Muscle of leg (tissue), 9 donors: ENCODE measurements around the gene ZNF57. TPM values are rescaled to one million over a fixed set of nuclear protein-coding genes. Genes with fewer than 3 reads are reported as not detected.

Experiments used
- polyA plus RNA-seq, 8 donors: library from polyadenylated mRNA; unstranded; fragments of 120-200 nt; gene quantifications; one replicate each; pipeline versions ENCODE4 v1.2.1 to v1.2.3, GENCODE V29; 2013; ENCODE audit warnings: inconsistent platforms in 1 of 8, low replicate concordance in 1 of 8; ENCODE audit not compliant: insufficient read length in 8 of 8, insufficient read depth in 1 of 8
- total RNA-seq: library from RNA; stranded (reverse); fragments of 120-200 nt; gene quantifications from one replicate; pipeline ENCODE4 v1.2.4, GENCODE V29; 2013

ZNF57 gene
- total and polyA plus RNA-seq, 9 donors: 2.2 to 4.1 (median 3.5) TPM

Other genes with a start within 250 kb of the ZNF57 start
- gene GNG7, start 198.2 kb upstream of the ZNF57 start, total RNA-seq: 0.58 TPM
- 1 to 10 TPM; 2.2 to 3.1 (median 2.7) TPM for gene GNG7, start 198.2 kb upstream of the ZNF57 start, polyA plus RNA-seq
- gene DIRAS1, start 179.6 kb upstream of the ZNF57 start, total RNA-seq: 0.84 TPM
- 1 to 10 TPM; 1.9 to 4.9 (median 2.7) TPM for gene DIRAS1, start 179.6 kb upstream of the ZNF57 start, polyA plus RNA-seq
- gene SLC39A3, start 160.9 kb upstream of the ZNF57 start, total RNA-seq: 12.1 TPM
- 10 to 100 TPM; 12.2 to 18.4 (median 15.8) TPM for gene SLC39A3, start 160.9 kb upstream of the ZNF57 start, polyA plus RNA-seq
- gene SGTA, start 117.7 kb upstream of the ZNF57 start, total RNA-seq: 39.9 TPM
- gene SGTA, start 117.7 kb upstream of the ZNF57 start, polyA plus RNA-seq: 10 to 100 TPM; 77.2 to 95.8 (median 84.3) TPM
- 46.3 TPM for gene THOP1, start 115.4 kb upstream of the ZNF57 start, total RNA-seq
- 10 to 100 TPM; 42.2 to 56.5 (median 54.5) TPM for gene THOP1, start 115.4 kb upstream of the ZNF57 start, polyA plus RNA-seq
- 7.3 TPM for gene ZNF554, start 81.1 kb upstream of the ZNF57 start, total RNA-seq
- gene ZNF554, start 81.1 kb upstream of the ZNF57 start, polyA plus RNA-seq: 1 to 10 TPM; 4.5 to 5.9 (median 5.3) TPM
- gene ZNF555, start 59.5 kb upstream of the ZNF57 start, total RNA-seq: 16.6 TPM
- 10 to 100 TPM in 7 of 8 donors, 1 to 10 TPM in 1; 7.4 to 14.9 (median 11.6) TPM for gene ZNF555, start 59.5 kb upstream of the ZNF57 start, polyA plus RNA-seq
- 34.8 TPM for gene ZNF556, start 33.6 kb upstream of the ZNF57 start, total RNA-seq
- 10 to 100 TPM; 20.7 to 38.3 (median 31.3) TPM for gene ZNF556, start 33.6 kb upstream of the ZNF57 start, polyA plus RNA-seq
- 10.0 TPM for gene ZNF77, start 44.0 kb downstream of the ZNF57 start, total RNA-seq
- gene ZNF77, start 44.0 kb downstream of the ZNF57 start, polyA plus RNA-seq: 1 to 10 TPM; 4.1 to 9.5 (median 4.8) TPM
- 0.53 TPM for gene TLE6, start 76.6 kb downstream of the ZNF57 start, total RNA-seq
- 1 to 10 TPM in 3 of 8 donors, under 1 TPM in 5; 0.51 to 1.5 (median 0.91) TPM for gene TLE6, start 76.6 kb downstream of the ZNF57 start, polyA plus RNA-seq
- gene TLE2, start 128.4 kb downstream of the ZNF57 start, total RNA-seq: 14.2 TPM
- gene TLE2, start 128.4 kb downstream of the ZNF57 start, polyA plus RNA-seq: 10 to 100 TPM; 26.9 to 48.1 (median 33.7) TPM
- 245 TPM for gene TLE5, start 161.6 kb downstream of the ZNF57 start, total RNA-seq
- gene TLE5, start 161.6 kb downstream of the ZNF57 start, polyA plus RNA-seq: 100 to 1,000 TPM; 608 to 773 (median 696) TPM
- gene GNA11, start 193.4 kb downstream of the ZNF57 start, total RNA-seq: 29.5 TPM
- 10 to 100 TPM; 48.1 to 67.6 (median 61.1) TPM for gene GNA11, start 193.4 kb downstream of the ZNF57 start, polyA plus RNA-seq
- gene GNA15, start 235.1 kb downstream of the ZNF57 start, total RNA-seq: 2.0 TPM
- gene GNA15, start 235.1 kb downstream of the ZNF57 start, polyA plus RNA-seq: 1 to 10 TPM; 1.5 to 3.9 (median 2.1) TPM